ENCODE data around the gene EPHB1.

EPHB1 gene

DNA sequence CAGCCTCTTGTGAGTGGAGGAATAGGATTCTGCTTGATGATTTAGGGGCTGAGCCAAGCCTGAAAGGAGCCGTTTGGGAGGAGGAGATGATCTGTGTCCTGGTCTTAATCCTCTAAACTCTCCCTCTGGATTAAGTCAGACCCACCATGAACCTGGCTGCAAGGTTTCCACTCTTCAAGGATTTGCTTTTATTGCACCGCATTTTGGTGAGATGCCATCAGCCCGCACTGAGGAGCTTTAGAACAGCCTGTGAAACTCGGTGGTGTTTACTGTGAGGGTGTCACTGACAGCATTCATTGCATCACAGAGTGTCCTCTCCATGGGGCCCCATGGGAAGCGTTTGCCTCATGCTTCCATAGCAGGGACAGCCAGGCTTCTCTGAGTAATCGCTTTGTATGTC lies 59.2 kb downstream of the EPHB1 start:
- DNase-seq (ENCODE audit: low spot score): no peak
- no peak for TF ChIP-seq CTCF (IDR thresholded peaks at IDR 0.05; ENCODE audit: extremely low read depth, missing control alignments)

GRCh38 chr3:134857356-134857755 lies 62.3 kb downstream of the EPHB1 start:
- no peak for DNase-seq (ENCODE audit: low spot score)
- TF ChIP-seq CTCF (IDR thresholded peaks at IDR 0.05; ENCODE audit: extremely low read depth, missing control alignments): no peak

- no peak for TF ChIP-seq CTCF (IDR thresholded peaks at IDR 0.05; ENCODE audit: extremely low read depth, missing control alignments)
- DNase-seq (ENCODE audit: low spot score): no peak
These were observed 62.8 kb downstream of the EPHB1 start for GRCh38 chr3:134857776-134858362.

DNA sequence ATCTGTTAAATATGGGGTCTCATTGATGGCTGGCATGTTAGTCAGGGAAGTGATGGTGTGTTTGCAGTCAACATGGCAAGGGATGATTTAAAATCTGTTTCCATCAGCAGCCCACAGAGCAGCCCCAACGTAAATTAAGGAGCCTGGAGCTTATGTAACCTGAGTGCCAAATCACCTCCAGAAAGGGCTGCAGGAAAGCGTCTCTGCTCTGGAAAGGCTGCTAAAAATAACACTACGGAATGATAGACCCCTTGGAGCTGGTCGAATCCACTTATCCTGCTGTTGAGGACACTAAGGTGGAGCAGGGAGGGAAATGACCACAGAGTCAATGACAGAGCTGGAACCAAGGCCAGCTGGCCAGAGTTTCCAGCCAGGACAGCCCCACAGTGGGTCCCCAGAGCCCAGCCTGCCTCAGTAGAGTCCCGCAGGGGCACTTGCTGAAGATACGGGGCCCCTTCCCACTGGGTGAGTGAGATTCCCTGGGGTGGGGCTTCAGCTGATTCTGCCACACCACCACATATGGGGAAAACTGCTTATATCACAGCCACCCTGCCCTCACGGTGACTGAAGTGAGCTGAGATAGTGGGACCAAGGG lies 63.5 kb downstream of the EPHB1 start:
- no peak for TF ChIP-seq CTCF (IDR thresholded peaks at IDR 0.05; ENCODE audit: extremely low read depth, missing control alignments)
- DNase-seq (ENCODE audit: low spot score): no peak

- TF ChIP-seq CTCF (IDR thresholded peaks at IDR 0.05; ENCODE audit: extremely low read depth, missing control alignments): no peak
- DNase-seq (ENCODE audit: low spot score): no peak
These were observed 64.3 kb downstream of the EPHB1 start for GRCh38 chr3:134859341-134859740.

DNA sequence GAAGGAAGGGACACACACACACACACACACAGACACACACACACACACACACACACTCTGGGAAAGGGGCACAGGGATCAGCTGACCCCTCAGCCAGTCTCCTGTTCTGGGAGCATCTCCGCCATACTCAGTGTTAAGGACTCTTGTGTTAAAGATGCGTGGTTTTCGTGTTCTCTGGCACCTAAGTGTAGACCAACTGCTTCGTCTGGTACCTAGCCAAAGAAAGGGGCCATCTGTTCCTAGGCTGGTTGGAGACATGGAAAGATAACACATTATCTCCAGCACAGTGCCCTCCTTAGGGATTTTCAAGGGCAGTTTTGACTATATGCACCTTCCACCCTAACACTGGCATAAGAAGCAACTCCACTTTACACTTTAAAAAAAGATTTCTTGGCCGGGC lies 65.1 kb downstream of the EPHB1 start:
- DNase-seq (ENCODE audit: low spot score): no peak
- TF ChIP-seq CTCF (IDR thresholded peaks at IDR 0.05; ENCODE audit: extremely low read depth, missing control alignments): no peak

- TF ChIP-seq CTCF (IDR thresholded peaks at IDR 0.05; ENCODE audit: extremely low read depth, missing control alignments): no peak
- no peak for DNase-seq (ENCODE audit: low spot score)
These were observed 68.9 kb downstream of the EPHB1 start for GRCh38 chr3:134863915-134864314.

Measured in GM20000 (cell line).